Activated CD8-positive, alpha-beta T cell treated with anti-CD3 and anti-CD28 coated beads, Interleukin-2, amount 10 ng/mL, durations not matched to agents 7 days and 5 days (primary cell): ENCODE data around the gene ELAC2. TPM values are rescaled to one million over a fixed set of nuclear protein-coding genes. Genes with fewer than 3 reads are reported as not detected.

Source experiments
- ATAC-seq: fragments of 150-1000 bp; cut with Tn5 transposase; one replicate; pipeline ENCODE4 v1.10.0; 2021; ENCODE audit warnings: moderate library complexity
- CTCF ChIA-PET: fragments of 350-600 bp; sonication (Branson Sonifier 250); formaldehyde crosslinking; loops from one replicate; lab custom pipeline; 2021; ENCODE audit warnings: antibody characterized with exemption; lab: Charles Lee
- POLR2A ChIA-PET: fragments of 350-600 bp; sonication (Branson Sonifier 250); formaldehyde crosslinking; loops from one replicate; lab custom pipeline; 2021; ENCODE audit warnings: antibody characterized with exemption; lab: Charles Lee
- DNase-seq: peaks from one replicate; pipeline ENCODE4 v3.0.0-alpha.2; 2020
- H3K27ac Mint-ChIP-seq: one replicate; pipeline ENCODE4 v1.8.0; 2021; ENCODE audit warnings: mild to moderate bottlenecking, mixed read lengths
- H3K27me3 Mint-ChIP-seq: one replicate; pipeline ENCODE4 v1.8.0; 2021; ENCODE audit warnings: low read depth, mixed read lengths
- H3K36me3 Mint-ChIP-seq: one replicate; pipeline ENCODE4 v1.8.0; 2021; ENCODE audit warnings: low read depth, mixed read lengths
- H3K4me1 Mint-ChIP-seq: one replicate; pipeline ENCODE4 v1.8.0; 2021; ENCODE audit warnings: low read depth, mixed read lengths
- H3K4me3 Mint-ChIP-seq: one replicate; pipeline ENCODE4 v1.8.0; 2021; ENCODE audit warnings: mild to moderate bottlenecking, mixed read lengths
- H3K9me3 Mint-ChIP-seq: one replicate; pipeline ENCODE4 v1.8.0; 2022; ENCODE audit warnings: mixed read lengths; ENCODE audit not compliant: insufficient read depth
- total RNA-seq, 2 experiments: library from RNA; stranded (reverse); gene quantifications; one replicate each; pipeline ENCODE4 v1.2.3, GENCODE V29; 2021

Gene ELAC2
- total RNA-seq, 2 experiments from 2014 or later = 62.6 to 70.2 TPM

DNA sequence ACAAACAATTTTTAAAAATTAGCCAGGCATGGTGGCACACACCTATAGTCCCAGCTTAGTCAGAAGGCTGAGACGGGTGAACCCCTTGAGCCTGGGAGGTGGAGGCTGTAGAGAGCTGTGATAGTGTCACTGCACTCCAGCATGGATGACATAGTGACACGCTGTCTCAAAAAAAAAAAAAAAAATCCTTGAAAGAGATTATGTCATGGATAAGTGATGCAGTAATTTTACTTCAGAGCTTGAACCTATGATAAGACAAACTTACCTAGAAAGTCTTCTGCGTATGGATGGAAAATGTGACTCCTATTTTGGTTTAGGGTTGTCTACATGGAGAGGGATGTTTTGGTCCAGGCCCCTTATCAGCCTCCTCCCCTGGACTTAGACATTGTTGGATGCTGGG lies 51.8 kb downstream of the ELAC2 start:
- no peaks in the 10 kb centered on the region for H3K27me3 Mint-ChIP-seq
- POLR2A ChIA-PET = no interaction called here
- DNase-seq = no peak
- H3K9me3 Mint-ChIP-seq = no peaks in the 10 kb centered on the region
- no peak overlapping the region for H3K27ac Mint-ChIP-seq
- H3K4me3 Mint-ChIP-seq = no peak overlapping the region
- ATAC-seq = no peak
- no peaks in the 10 kb centered on the region for H3K4me1 Mint-ChIP-seq
- CTCF ChIA-PET = no interaction called here
- no peaks in the 10 kb centered on the region for H3K36me3 Mint-ChIP-seq

DNA sequence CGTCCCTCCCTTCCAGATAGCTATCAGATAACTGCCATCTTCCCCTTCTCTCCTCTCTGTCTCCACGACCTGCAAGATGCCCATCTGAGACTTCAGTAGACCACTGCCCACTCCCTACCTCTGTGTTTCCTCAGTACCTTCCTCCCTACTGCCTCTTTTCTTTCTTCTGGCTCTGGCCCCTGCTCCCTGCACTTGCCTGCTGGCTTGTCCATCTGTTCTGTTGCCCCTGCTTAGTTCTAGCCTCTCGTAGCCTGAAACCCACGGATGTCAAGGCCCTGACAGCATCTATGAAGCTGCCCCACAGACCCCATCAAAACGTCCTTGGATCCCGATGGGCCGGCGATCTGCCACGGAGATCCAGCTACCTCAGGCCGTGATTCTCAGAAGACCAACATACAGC lies 53.0 kb downstream of the ELAC2 start:
- no peaks in the 10 kb centered on the region for H3K9me3 Mint-ChIP-seq
- CTCF ChIA-PET = no interaction called here
- no peak for DNase-seq
- H3K27ac Mint-ChIP-seq = no peak overlapping the region
- H3K4me3 Mint-ChIP-seq = no peak overlapping the region
- POLR2A ChIA-PET = no interaction called here
- ATAC-seq = no peak
- no peaks in the 10 kb centered on the region for H3K27me3 Mint-ChIP-seq
- H3K4me1 Mint-ChIP-seq = no peaks in the 10 kb centered on the region
- no peaks in the 10 kb centered on the region for H3K36me3 Mint-ChIP-seq

DNA sequence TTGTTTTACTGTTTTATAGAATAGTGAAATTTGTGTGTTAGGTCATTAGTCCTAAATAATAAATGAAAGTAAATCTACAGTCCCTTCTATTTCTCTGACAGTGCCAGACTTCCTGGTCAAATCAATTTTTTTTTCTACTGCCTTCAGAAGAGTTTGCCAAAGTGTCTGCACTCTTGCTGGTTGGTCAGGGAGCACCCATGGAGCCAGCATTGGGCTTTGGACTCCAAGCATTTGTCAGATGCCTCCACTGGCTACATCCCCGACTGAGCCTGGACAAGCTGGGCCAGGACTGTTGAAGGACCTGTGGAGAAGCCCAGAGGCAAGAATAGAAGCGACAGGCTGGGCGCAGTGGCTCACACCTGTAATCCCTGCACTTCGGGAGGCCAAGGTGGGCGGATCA lies 53.7 kb downstream of the ELAC2 start:
- no peak for ATAC-seq
- ChIA-PET CTCF (no interaction called here), POLR2A (no interaction called here)
- no peaks in the 10 kb centered on the region for H3K9me3 Mint-ChIP-seq
- H3K4me3 Mint-ChIP-seq = no peak overlapping the region
- H3K27ac Mint-ChIP-seq = no peak overlapping the region
- H3K4me1 Mint-ChIP-seq = no peaks in the 10 kb centered on the region
- DNase-seq = no peak
- no peaks in the 10 kb centered on the region for H3K27me3 Mint-ChIP-seq
- H3K36me3 Mint-ChIP-seq = no peaks in the 10 kb centered on the region

DNA sequence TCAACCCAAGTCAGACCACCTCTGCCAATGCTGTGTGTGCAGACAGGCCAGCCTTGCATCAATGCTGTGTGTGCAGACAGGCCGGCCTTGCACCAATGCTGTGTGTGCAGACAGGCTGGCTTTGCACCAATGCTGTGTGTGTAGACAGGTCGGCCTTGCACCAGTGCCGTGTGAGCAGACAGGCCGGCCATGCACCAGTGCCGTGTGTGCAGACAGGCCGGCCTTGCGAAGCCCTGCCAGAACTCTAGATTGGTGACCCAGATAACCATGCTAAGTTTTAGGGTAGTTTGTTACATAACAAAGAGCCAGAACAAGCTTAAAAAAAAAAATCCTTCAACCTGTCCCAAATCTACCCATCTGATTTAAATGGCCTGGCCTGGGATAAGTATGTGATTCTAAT lies 54.3 kb downstream of the ELAC2 start:
- ATAC-seq (no peak), DNase-seq (no peak)
- CTCF ChIA-PET = no interaction called here
- no peaks in the 10 kb centered on the region for H3K4me1 Mint-ChIP-seq
- H3K4me3 Mint-ChIP-seq = no peak overlapping the region
- no peaks in the 10 kb centered on the region for H3K36me3 Mint-ChIP-seq
- POLR2A ChIA-PET = no interaction called here
- no peaks in the 10 kb centered on the region for H3K9me3 Mint-ChIP-seq
- no peaks in the 10 kb centered on the region for H3K27me3 Mint-ChIP-seq
- no peak overlapping the region for H3K27ac Mint-ChIP-seq

GRCh38 chr17:12961655-12962054 lies 56.2 kb downstream of the ELAC2 start:
- H3K4me1 Mint-ChIP-seq = no peaks in the 10 kb centered on the region
- CTCF ChIA-PET = no interaction called here

GRCh38 chr17:12959441-12959840 lies 58.4 kb downstream of the ELAC2 start:
- ChIA-PET POLR2A (no interaction called here), CTCF (no interaction called here)
- Mint-ChIP-seq H3K9me3 (peaks cover 4% of the 10 kb centered on the region), H3K27me3 (no peaks in the 10 kb centered on the region), H3K4me3 (no peak overlapping the region), H3K36me3 (no peaks in the 10 kb centered on the region), H3K27ac (no peak overlapping the region), H3K4me1 (no peaks in the 10 kb centered on the region)
- no peak for ATAC-seq
- DNase-seq = no peak

More at GRCh38 chr17:12961655-12962054, 56.2 kb downstream of the ELAC2 start:
- H3K27me3 Mint-ChIP-seq = no peaks in the 10 kb centered on the region
- H3K9me3 Mint-ChIP-seq = peaks cover 4% of the 10 kb centered on the region
- ATAC-seq (no peak), DNase-seq (no peak)
- no peaks in the 10 kb centered on the region for H3K36me3 Mint-ChIP-seq
- POLR2A ChIA-PET = no interaction called here
- no peak overlapping the region for H3K27ac Mint-ChIP-seq
- H3K4me3 Mint-ChIP-seq = no peak overlapping the region

- H3K36me3 Mint-ChIP-seq = no peaks in the 10 kb centered on the region
- no peak overlapping the region for H3K27ac Mint-ChIP-seq
- no peaks in the 10 kb centered on the region for H3K4me1 Mint-ChIP-seq
- no peak overlapping the region for H3K4me3 Mint-ChIP-seq
- DNase-seq = no peak
- no peaks in the 10 kb centered on the region for H3K27me3 Mint-ChIP-seq
- peaks cover 4% of the 10 kb centered on the region for H3K9me3 Mint-ChIP-seq
- POLR2A ChIA-PET = no interaction called here
- CTCF ChIA-PET = no interaction called here
- no peak for ATAC-seq
These were observed 59.0 kb downstream of the ELAC2 start for GRCh38 chr17:12958786-12959185.

DNA sequence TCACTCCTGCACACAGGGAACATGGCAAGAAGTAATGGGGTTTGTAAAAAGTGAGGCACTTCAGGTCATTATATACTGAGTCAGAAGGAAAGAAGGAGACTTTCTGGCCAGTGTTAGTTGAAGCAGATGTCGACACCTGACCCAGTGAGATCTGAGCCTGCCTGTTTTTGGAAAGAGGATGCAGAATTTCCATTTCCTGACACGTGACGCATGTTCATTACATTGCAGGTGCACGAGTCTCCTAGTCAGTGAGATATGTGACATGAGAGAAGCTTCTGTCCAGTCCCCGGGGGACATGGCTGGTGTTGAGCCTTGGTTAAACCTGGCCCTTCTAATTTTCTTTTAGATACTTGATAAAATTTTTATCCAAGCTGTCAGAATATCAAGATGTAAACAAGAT lies 62.3 kb downstream of the ELAC2 start:
- no peak for ATAC-seq
- H3K4me1 Mint-ChIP-seq = no peaks in the 10 kb centered on the region
- CTCF ChIA-PET = no interaction called here

GRCh38 chr17:12953156-12953555 lies 64.7 kb downstream of the ELAC2 start:
- Mint-ChIP-seq H3K4me1 (no peaks in the 10 kb centered on the region), H3K27me3 (no peaks in the 10 kb centered on the region), H3K36me3 (no peaks in the 10 kb centered on the region), H3K9me3 (peaks cover 4% of the 10 kb centered on the region), H3K27ac (no peak overlapping the region), H3K4me3 (no peak overlapping the region)
- ChIA-PET CTCF (no interaction called here), POLR2A (no interaction called here)
- DNase-seq (no peak), ATAC-seq (no peak)

More for the DNA sequence above, 62.3 kb downstream of the ELAC2 start:
- POLR2A ChIA-PET = no interaction called here
- Mint-ChIP-seq H3K27ac (no peak overlapping the region), H3K36me3 (no peaks in the 10 kb centered on the region), H3K4me3 (no peak overlapping the region), H3K9me3 (peaks cover 4% of the 10 kb centered on the region), H3K27me3 (no peaks in the 10 kb centered on the region)
- DNase-seq = no peak

- Mint-ChIP-seq H3K4me1 (no peaks in the 10 kb centered on the region), H3K9me3 (no peaks in the 10 kb centered on the region), H3K36me3 (no peaks in the 10 kb centered on the region), H3K4me3 (no peak overlapping the region), H3K27ac (no peak overlapping the region), H3K27me3 (no peaks in the 10 kb centered on the region)
- ChIA-PET CTCF (interaction anchor here (0.6 kb wide), 1 partner anchor 79 kb away, joined by 3 read pairs; no protein-coding TSS in a partner anchor), POLR2A (no interaction called here)
- DNase-seq (no peak), ATAC-seq (no peak)
These were observed 65.8 kb downstream of the ELAC2 start for GRCh38 chr17:12952012-12952411.

DNA sequence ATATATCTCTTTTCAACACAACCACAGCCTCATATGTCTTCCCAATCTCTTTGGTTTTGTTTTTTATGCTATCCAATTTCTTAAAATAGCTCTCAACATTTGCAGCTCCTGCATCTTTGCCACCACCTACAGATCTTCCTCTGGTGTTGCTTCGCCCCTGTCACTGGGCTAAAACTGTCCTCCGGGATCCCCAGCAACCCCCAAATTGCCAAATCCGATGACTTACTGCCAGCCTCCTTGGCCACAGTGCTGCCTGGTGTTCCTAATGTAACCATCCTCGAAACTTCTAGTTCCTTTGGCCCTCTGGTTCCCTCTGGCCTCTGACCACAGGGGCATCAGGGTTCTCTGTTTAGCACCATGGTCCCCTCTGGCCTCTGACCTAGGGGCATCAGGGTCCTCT lies 70.8 kb downstream of the ELAC2 start:
- POLR2A ChIA-PET = no interaction called here
- no peak overlapping the region for H3K4me3 Mint-ChIP-seq
- H3K27ac Mint-ChIP-seq = no peak overlapping the region
- no peaks in the 10 kb centered on the region for H3K9me3 Mint-ChIP-seq
- DNase-seq (no peak), ATAC-seq (no peak)
- CTCF ChIA-PET = no interaction called here
- H3K4me1 Mint-ChIP-seq = no peaks in the 10 kb centered on the region
- H3K27me3 Mint-ChIP-seq = no peaks in the 10 kb centered on the region
- H3K36me3 Mint-ChIP-seq = no peaks in the 10 kb centered on the region
